Liver (tissue), 9 donors: ENCODE data around the gene MAP4K3. TPM values are rescaled to one million over a fixed set of nuclear protein-coding genes. Genes with fewer than 3 reads are reported as not detected.
A peak's percentile ranks its signal among the peaks of the same experiment; 100 is the strongest.

Experiments used
- DNase-seq: peaks from one replicate; pipeline ENCODE4 v3.0.0-alpha.2; 2017; ENCODE audit warnings: low spot score
- H3K27ac ChIP-seq, 2 donors: one replicate each; pipeline ENCODE4 v1.7.0; 2013; ENCODE audit warnings: inconsistent platforms in 2 of 2, low read length in 2 of 2, control low read depth in 1 of 2, low read depth in 1 of 2, mild to moderate bottlenecking in 1 of 2
- H3K27me3 ChIP-seq, 4 donors: one replicate each; pipeline versions ENCODE4 v1.6.1 to v1.7.0; 2013; ENCODE audit warnings: low read length in 3 of 4, inconsistent platforms in 1 of 4, mild to moderate bottlenecking in 1 of 4, moderate library complexity in 1 of 4; ENCODE audit not compliant: control insufficient read depth in 4 of 4, insufficient read depth in 4 of 4
- H3K36me3 ChIP-seq, 4 donors: one replicate each; pipeline versions ENCODE4 v1.6.1 to v1.7.0; 2013; ENCODE audit warnings: low read length in 3 of 4, mild to moderate bottlenecking in 3 of 4, low read depth in 1 of 4, moderate library complexity in 1 of 4; ENCODE audit not compliant: control insufficient read depth in 4 of 4, insufficient read depth in 3 of 4
- H3K4me1 ChIP-seq, 4 donors: one replicate each; pipeline versions ENCODE4 v1.6.1 to v1.7.0; 2013; ENCODE audit warnings: low read length in 3 of 4, mild to moderate bottlenecking in 3 of 4, moderate library complexity in 1 of 4; ENCODE audit not compliant: control insufficient read depth in 4 of 4, insufficient read depth in 4 of 4
- H3K4me3 ChIP-seq, 3 donors: one replicate each; pipeline versions ENCODE4 v1.6.1 to v1.7.0; 2013; ENCODE audit warnings: low read length in 3 of 3, control low read depth in 1 of 3, low read depth in 1 of 3, mild to moderate bottlenecking in 1 of 3
- H3K9ac ChIP-seq, 2 donors: one replicate each; pipeline ENCODE4 v1.7.0; 2013; ENCODE audit warnings: low read length in 2 of 2, mild to moderate bottlenecking in 2 of 2, moderate library complexity in 2 of 2, control low read depth in 1 of 2, low read depth in 1 of 2
- H3K9me3 ChIP-seq, 4 donors: one replicate each; pipeline versions ENCODE4 v1.6.1 to v1.7.0; 2013; ENCODE audit warnings: low read length in 3 of 4; ENCODE audit not compliant: control insufficient read depth in 4 of 4
- ATF3 ChIP-seq: IDR thresholded peaks from 2 replicates; pipeline ENCODE4 v1.6.1; 2016; ENCODE audit warnings: antibody characterized with exemption
- CTCF ChIP-seq: fragments of 150-350 bp; IDR thresholded peaks from 2 replicates; pipeline ENCODE4 v1.5.1; 2017; ENCODE audit warnings: improper control_type of control experiment, low read depth, low read length; ENCODE audit not compliant: missing input control
- EGR1 ChIP-seq, 2 donors: IDR thresholded peaks; 2 replicates each; pipeline ENCODE4 v1.6.1; 2016 to 2018; ENCODE audit warnings: antibody characterized with exemption in 2 of 2, low read depth in 2 of 2
- FOXA1 ChIP-seq: IDR thresholded peaks from 2 replicates; pipeline ENCODE4 v1.6.1; 2016; ENCODE audit warnings: antibody characterized with exemption
- FOXA2 ChIP-seq: IDR thresholded peaks from 2 replicates; pipeline ENCODE4 v1.6.1; 2016; ENCODE audit warnings: antibody characterized with exemption
- GABPA ChIP-seq, 2 donors: IDR thresholded peaks in 1 of 2; conservative IDR thresholded peaks in 1 of 2; 2 replicates each; pipeline ENCODE4 v1.6.1; 2016; ENCODE audit warnings: antibody characterized with exemption in 2 of 2, mild to moderate bottlenecking in 1 of 2, moderate library complexity in 1 of 2
- HNF4A ChIP-seq, 2 donors: conservative IDR thresholded peaks; 2 replicates each; pipeline ENCODE4 v1.6.1; 2016; ENCODE audit warnings: antibody characterized with exemption in 2 of 2, mild to moderate bottlenecking in 2 of 2
- HNF4G ChIP-seq: IDR thresholded peaks from 2 replicates; pipeline ENCODE4 v1.6.1; 2016; ENCODE audit warnings: antibody characterized with exemption
- JUND ChIP-seq, 2 donors: IDR thresholded peaks; 2 replicates each; pipeline ENCODE4 v1.6.1; 2016; ENCODE audit warnings: antibody characterized with exemption in 2 of 2
- MAX ChIP-seq: IDR thresholded peaks from 2 replicates; pipeline ENCODE4 v1.6.1; 2016; ENCODE audit warnings: antibody characterized with exemption
- NR2F2 ChIP-seq: IDR thresholded peaks from 2 replicates; pipeline ENCODE4 v1.6.1; 2016; ENCODE audit warnings: antibody characterized with exemption
- RAD21 ChIP-seq, 2 donors: IDR thresholded peaks; 2 replicates each; pipeline ENCODE4 v1.6.1; 2016; ENCODE audit warnings: antibody characterized with exemption in 2 of 2, mild to moderate bottlenecking in 2 of 2
- REST ChIP-seq: IDR thresholded peaks from 2 replicates; pipeline ENCODE4 v1.6.1; 2016; ENCODE audit warnings: antibody characterized with exemption, mild to moderate bottlenecking
- RXRA ChIP-seq, 2 donors: IDR thresholded peaks; 2 replicates each; pipeline ENCODE4 v1.6.1; 2017 to 2018; ENCODE audit warnings: antibody characterized with exemption in 2 of 2, mild to moderate bottlenecking in 1 of 2
- SP1 ChIP-seq: IDR thresholded peaks from 2 replicates; pipeline ENCODE4 v1.6.1; 2018; ENCODE audit warnings: antibody characterized with exemption, mild to moderate bottlenecking
- TAF1 ChIP-seq: conservative IDR thresholded peaks from 2 replicates; pipeline ENCODE4 v1.6.1; 2016; ENCODE audit warnings: antibody characterized with exemption, mild to moderate bottlenecking
- YY1 ChIP-seq: IDR thresholded peaks from 2 replicates; pipeline ENCODE4 v1.6.1; 2016; ENCODE audit warnings: antibody characterized with exemption, mild to moderate bottlenecking
- ZBTB33 ChIP-seq: IDR thresholded peaks from 2 replicates; pipeline ENCODE4 v1.6.1; 2016; ENCODE audit warnings: antibody characterized with exemption
- whole genome bisulfite sequencing: extraction: QIAGEN DNeasy Blood & Tissue Kit; methylation state at CpG from one replicate; pipeline ENCODE4 v1.1.7; 2013; 5-methylcytosine and 5-hydroxymethylcytosine counted together
- polyA plus RNA-seq, 2 donors: library from polyadenylated mRNA; stranded (reverse) in 1 of 2; unstranded in 1 of 2; fragments of 200-250 nt in 1 of 2; fragments of >200 nt in 1 of 2; fragmentation: Nextera tagmentation in 1 of 2; extraction: Ambion mirVana in 1 of 2; gene quantifications; one replicate each; pipeline versions ENCODE4 v1.2.1 to v1.2.3, GENCODE V29; 2013 to 2015
- total RNA-seq, 2 donors: library from RNA; depleted of rRNA; stranded (reverse); fragments of >200 nt; gene quantifications; one replicate each; pipeline ENCODE4 v1.2.3, GENCODE V29; 2014
- donor health status: healthy.
- donor health status: healthy.
- donor health status: healthy.
- donor health status: healthy.
- donor health status: healthy.

The MAP4K3 gene
- total and polyA plus RNA-seq, 4 donors: 6.2 to 23.8 (median 10.9) TPM

- no peak overlapping the region for H3K9ac ChIP-seq
- H3K4me1 ChIP-seq: no peaks in the 10 kb centered on the region
- DNase-seq: no peak
- H3K4me3 ChIP-seq: peak overlapping the region in 1 of 3 donors; percentile 29
- TF ChIP-seq JUND (IDR thresholded peaks at IDR 0.05) (no peak), SP1 (no peak), RXRA (IDR thresholded peaks at IDR 0.05) (no peak), MAX (no peak), ATF3 (no peak), HNF4G (no peak), RAD21 (IDR thresholded peaks at IDR 0.05) (no peak), CTCF (no peak)
- no peaks in the 10 kb centered on the region for H3K27me3 ChIP-seq
- no peaks in the 10 kb centered on the region for H3K36me3 ChIP-seq
- no peak overlapping the region for H3K27ac ChIP-seq
- 96% methylated on average over 5 of the region's 5 CpGs for WGBS
- H3K9me3 ChIP-seq: peaks cover 4 to 17% (median 12%) of the 10 kb centered on the region in 4 donors
These were observed 77.5 kb downstream of the MAP4K3 start for GRCh38 chr2:39359453-39360038.

- H3K4me3 ChIP-seq: no peak overlapping the region
- no peak for DNase-seq
- WGBS: 98% methylated on average over 1 of the region's 1 CpG
- no peaks in the 10 kb centered on the region for H3K27me3 ChIP-seq
- no peak overlapping the region for H3K27ac ChIP-seq
- H3K4me1 ChIP-seq: no peaks in the 10 kb centered on the region
- H3K9ac ChIP-seq: no peak overlapping the region
- no peaks in the 10 kb centered on the region for H3K36me3 ChIP-seq
- TF ChIP-seq ZBTB33 (no peak), TAF1 (no peak), FOXA2 (no peak), YY1 (no peak), RXRA (IDR thresholded peaks at IDR 0.05) (no peak), MAX (no peak), SP1 (no peak), EGR1 (IDR thresholded peaks at IDR 0.05; ENCODE audit: low read depth in 2 of 2) (no peak), HNF4A (conservative IDR thresholded peaks at IDR 0.05) (no peak), HNF4G (no peak), FOXA1 (no peak), CTCF (no peak), GABPA (IDR thresholded peaks at IDR 0.05 in 1 of 2, conservative IDR thresholded peaks at IDR 0.05 in 1 of 2) (no peak), REST (no peak), NR2F2 (no peak), JUND (IDR thresholded peaks at IDR 0.05) (no peak), RAD21 (IDR thresholded peaks at IDR 0.05) (no peak), ATF3 (no peak)
- H3K9me3 ChIP-seq: peaks cover 4 to 17% (median 10%) of the 10 kb centered on the region in 4 donors
These were observed 80.0 kb downstream of the MAP4K3 start for GRCh38 chr2:39356922-39357639.
